HepG2 (cell line): ENCODE results near the gene PTGES. TPM values are rescaled to one million over a fixed set of nuclear protein-coding genes. Genes with fewer than 3 reads are reported as not detected.

Experiments
- ATAC-seq: fragments of 200-7000 bp; cut with Tn5 transposase; 3 replicates; pipeline ENCODE4 v1.9.1; 2020; ENCODE audit warnings: mild to moderate bottlenecking, moderate library complexity
- BruUV-seq: library from RNA; stranded (reverse); fragments of 400-500 nt; replicated peaks from 2 replicates; lab custom pipeline; 2021; lab: Mats Ljungman, UMichigan
- CTCF ChIA-PET: fragments of 300-600 bp; formaldehyde crosslinking; extraction: SDS; loops from one replicate; lab custom pipeline; 2021; ENCODE audit warnings: low total read pairs, inconsistent platforms, low intra/inter-chr PET ratio; lab: Yijun Ruan, JAX
- POLR2A ChIA-PET: fragments of 350-600 bp; sonication (Branson Sonifier 250); formaldehyde crosslinking; loops from one replicate; lab custom pipeline; 2020; ENCODE audit warnings: antibody characterized with exemption, inconsistent platforms; lab: Yijun Ruan, JAX
- DNase-seq: peaks from one replicate; pipeline ENCODE4 v3.0.0-alpha.2; 2015; ENCODE audit warnings: low spot score
- FAIRE-seq: peaks from 3 replicates; lab custom pipeline; 2011; peaks lifted over from hg19 to GRCh38; lab: Jason Lieb, UNC
- H2AFZ ChIP-seq: one replicate; pipeline ENCODE4 v1.6.1; 2011; ENCODE audit warnings: low read length, inconsistent platforms
- H3K27ac ChIP-seq: fragments of 300-600 bp; 3 replicates; pipeline ENCODE4 v1.8.0; 2011; ENCODE audit warnings: mixed run types, mild to moderate bottlenecking, mixed read lengths, low read length, inconsistent platforms; ENCODE audit not compliant: insufficient read depth; ENCODE audit errors: extremely low read length
- H3K27me3 ChIP-seq, 2 experiments: fragments of 200-600 bp in 1 of 2; 2 replicates in 1 of 2; 3 replicates in 1 of 2; pipeline versions ENCODE4 v1.6.0 to v1.8.0; 2011; ENCODE audit warnings: low read length in 2 of 2, mild to moderate bottlenecking in 2 of 2, moderate library complexity in 2 of 2, inconsistent platforms in 1 of 2; ENCODE audit not compliant: insufficient read depth in 2 of 2, control insufficient read depth in 1 of 2
- H3K36me3 ChIP-seq, 2 experiments: fragments of 200-600 bp in 1 of 2; replicated peaks in 1 of 2; 2 replicates in 1 of 2; 3 replicates in 1 of 2; pipeline versions ENCODE4 v1.5.1 to v1.8.0; 2011; ENCODE audit warnings: low read length in 2 of 2, inconsistent platforms in 1 of 2; ENCODE audit not compliant: insufficient read depth in 2 of 2, control insufficient read depth in 1 of 2
- H3K4me1 ChIP-seq: 2 replicates; pipeline ENCODE4 v1.5.1; 2012; ENCODE audit warnings: low read length, inconsistent platforms; ENCODE audit not compliant: insufficient read depth
- H3K4me2 ChIP-seq: 2 replicates; pipeline ENCODE4 v1.6.0; 2011; ENCODE audit warnings: low read depth, low read length, inconsistent platforms
- H3K4me3 ChIP-seq, 3 experiments: fragments of 200-600 bp in 1 of 3; sonication (generic), shearing (Covaris generic) in 1 of 3; replicated peaks in 1 of 3; 2 replicates each; pipeline ENCODE4 v1.5.1; 2011 to 2016; ENCODE audit warnings: low read length in 3 of 3, inconsistent platforms in 2 of 3, low read depth in 2 of 3, mild to moderate bottlenecking in 2 of 3, control low read depth in 1 of 3, mixed read lengths in 1 of 3; ENCODE audit not compliant: insufficient read depth in 1 of 3
- H3K79me2 ChIP-seq: one replicate; pipeline ENCODE4 v1.6.1; 2011; ENCODE audit warnings: low read length, inconsistent platforms; ENCODE audit not compliant: insufficient read depth
- H3K9ac ChIP-seq: 2 replicates; pipeline ENCODE4 v1.6.0; 2011; ENCODE audit warnings: mild to moderate bottlenecking, low read depth, low read length, inconsistent platforms; ENCODE audit not compliant: insufficient read depth
- H3K9me3 ChIP-seq: 2 replicates; pipeline ENCODE4 v1.5.1; 2012; ENCODE audit warnings: mild to moderate bottlenecking, low read length
- H4K20me1 ChIP-seq: 2 replicates; pipeline ENCODE4 v1.6.0; 2011; ENCODE audit warnings: inconsistent platforms, mild to moderate bottlenecking, low read length, moderate library complexity; ENCODE audit not compliant: insufficient read depth
- AGO1 ChIP-seq: fragments of 200-400 bp; formaldehyde crosslinking; IDR thresholded peaks from 2 replicates; pipeline ENCODE4 v1.6.1; 2017; ENCODE audit warnings: mild to moderate bottlenecking, low read depth, low read length, moderate library complexity; ENCODE audit not compliant: poor library complexity, severe bottlenecking
- KAT8 ChIP-seq: IDR thresholded peaks from 2 replicates; pipeline ENCODE4 v1.6.1; 2016; ENCODE audit warnings: missing genetic modification reagents, missing compliant biosample characterization
- MIXL1 ChIP-seq: IDR thresholded peaks from 2 replicates; pipeline ENCODE4 v1.6.1; 2016
- NAIF1 ChIP-seq: sonication (generic); formaldehyde crosslinking; IDR thresholded peaks from 2 replicates; pipeline ENCODE4 v1.5.0; 2020; ENCODE audit warnings: mild to moderate bottlenecking, missing genetic modification reagents, borderline replicate concordance
- NFAT5 ChIP-seq: sonication (generic); formaldehyde crosslinking; IDR thresholded peaks from 2 replicates; pipeline ENCODE4 v1.4.0; 2020; ENCODE audit warnings: missing genetic modification reagents
- RXRA ChIP-seq: sonication (generic); formaldehyde crosslinking; IDR thresholded peaks from 2 replicates; pipeline ENCODE4 v1.5.1; 2020; ENCODE audit warnings: missing genetic modification reagents
- SATB2 ChIP-seq: sonication (generic); formaldehyde crosslinking; IDR thresholded peaks from 2 replicates; pipeline ENCODE4 v1.5.0; 2020; ENCODE audit warnings: missing genetic modification reagents
- ZNF136 ChIP-seq: sonication (generic); formaldehyde crosslinking; IDR thresholded peaks from 2 replicates; pipeline ENCODE4 v1.8.1; 2022; ENCODE audit warnings: low read depth, mild to moderate bottlenecking, moderate library complexity, missing genetic modification reagents
- ZNF280B ChIP-seq: sonication (generic); formaldehyde crosslinking; IDR thresholded peaks from 2 replicates; pipeline ENCODE4 v1.5.0; 2020; ENCODE audit warnings: missing genetic modification reagents, mild to moderate bottlenecking, borderline replicate concordance
- ZNF3 ChIP-seq: IDR thresholded peaks from 2 replicates; pipeline ENCODE4 v1.7.0; 2017; ENCODE audit warnings: inconsistent platforms
- ZNF362 ChIP-seq: sonication (generic); formaldehyde crosslinking; IDR thresholded peaks from 2 replicates; pipeline ENCODE4 v1.4.0; 2020; ENCODE audit warnings: missing genetic modification reagents, mild to moderate bottlenecking, borderline replicate concordance
- ZNF484 ChIP-seq: sonication (generic); formaldehyde crosslinking; IDR thresholded peaks from 2 replicates; pipeline ENCODE4 v1.5.1; 2020; ENCODE audit warnings: mild to moderate bottlenecking, low read depth, missing genetic modification reagents, borderline replicate concordance
- ZNF660 ChIP-seq: sonication (generic); formaldehyde crosslinking; IDR thresholded peaks from 2 replicates; pipeline ENCODE4 v1.5.1; 2020; ENCODE audit warnings: mild to moderate bottlenecking, low read depth, missing genetic modification reagents, borderline replicate concordance
- ZNF740 ChIP-seq: sonication (generic); formaldehyde crosslinking; IDR thresholded peaks from 2 replicates; pipeline ENCODE4 v1.4.0; 2020; ENCODE audit warnings: missing genetic modification reagents
- ZNF891 ChIP-seq: sonication (generic); formaldehyde crosslinking; IDR thresholded peaks from 2 replicates; pipeline ENCODE4 v1.5.0; 2020; ENCODE audit warnings: mild to moderate bottlenecking, missing genetic modification reagents
- ZUFSP ChIP-seq: sonication (generic); formaldehyde crosslinking; IDR thresholded peaks from 2 replicates; pipeline ENCODE4 v1.9.0; 2021; ENCODE audit warnings: missing genetic modification reagents, mild to moderate bottlenecking, borderline replicate concordance
- WGBS: methylation state at CpG from one replicate; pipeline ENCODE4 v1.1.6; 2017; ENCODE audit warnings: low lambda C conversion rate; 5-methylcytosine and 5-hydroxymethylcytosine counted together
- in situ Hi-C: cut with HindIII; loops from 2 replicates; pipeline ENCODE4 v1.10.0; 2017; ENCODE audit warnings: low pct_unique_long_range_greater_than_20kb; ENCODE audit not compliant: extremely low pct_ligation_motif_present
- intact Hi-C: fragments of 100-400 bp; cut with micrococcal nuclease; formaldehyde crosslinking; loops from one replicate; pipeline ENCODE4 v1.10.0; 2022; ENCODE audit not compliant: unreplicated experiment
- polyA plus RNA-seq, 8 experiments: library from polyadenylated mRNA; depleted of rRNA in 3 of 8; stranded (reverse) in 7 of 8; unstranded in 1 of 8; fragments of >200 nt; fragmentation: Illumina TruSeq in 4 of 8; extraction: Trizol in 4 of 8; gene quantifications; 2 replicates each; pipeline versions ENCODE4 v1.2.1 to v1.2.3, GENCODE V29; 2011 to 2016; ENCODE audit warnings: low read depth in 4 of 8, missing spikeins in 1 of 8, mixed read lengths in 1 of 8; ENCODE audit not compliant: insufficient read depth in 1 of 8
- total RNA-seq, 5 experiments: library from RNA; depleted of rRNA; stranded (reverse); fragments of >200 nt; fragmentation: Illumina TruSeq; extraction: Trizol; gene quantifications; 2 replicates each; pipeline ENCODE4 v1.2.3, GENCODE V29; 2016; ENCODE audit warnings: low read depth in 1 of 5

PTGES gene
- total and polyA plus RNA-seq, 2 of the 13 experiments (the other 11 are each of a cell fraction or from before 2014, with no cell fraction given) = 0.07 TPM; not detected in 1

GRCh38 chr9:129722913-129723312 lies 29.9 kb downstream of the PTGES start:
- FAIRE-seq = no peak
- intact Hi-C loops = no loop called here
- TF ChIP-seq RXRA (CRISPR knock-in tag) (no peak), ZNF484 (CRISPR knock-in tag) (no peak), AGO1 (no peak), ZNF362 (CRISPR knock-in tag) (no peak), NAIF1 (CRISPR knock-in tag) (no peak), ZNF740 (CRISPR knock-in tag) (no peak), ZNF660 (CRISPR knock-in tag) (no peak), ZNF891 (no peak), SATB2 (CRISPR knock-in tag) (no peak), ZNF136 (CRISPR knock-in tag) (no peak), NFAT5 (CRISPR knock-in tag) (no peak), ZNF3 (CRISPR knock-in tag) (no peak), ZUFSP (CRISPR knock-in tag) (no peak), MIXL1 (CRISPR knock-in tag) (no peak), KAT8 (CRISPR knock-in tag) (no peak), ZNF280B (CRISPR knock-in tag) (no peak)

More at GRCh38 chr9:129722913-129723312, 29.9 kb downstream of the PTGES start:
- peaks cover 3 to 36% of the 10 kb centered on the region in 2 experiments; a peak in 4 of 5 replicates for H3K27me3 ChIP-seq
- BruUV-seq = no TSS peak
- H3K79me2 ChIP-seq = no peaks in the 10 kb centered on the region
- WGBS = 13% methylated on average over 3 of the region's 5 CpGs
- H3K9me3 ChIP-seq = no peaks in the 10 kb centered on the region
- H3K27ac ChIP-seq = no peak overlapping the region
- no peak overlapping the region for H3K9ac ChIP-seq
- no peaks in the 10 kb centered on the region for H4K20me1 ChIP-seq
- DNase-seq = no peak
- no peak overlapping the region for H3K4me3 ChIP-seq
- in situ Hi-C loops = no loop called here
- no peak overlapping the region for H2AFZ ChIP-seq
- POLR2A ChIA-PET = no interaction called here
- no peaks in the 10 kb centered on the region for H3K4me1 ChIP-seq
- no peak overlapping the region for H3K4me2 ChIP-seq
- no peaks in the 10 kb centered on the region for H3K36me3 ChIP-seq
- CTCF ChIA-PET = no interaction called here
- no peak for ATAC-seq
